NB4 (cell line): ENCODE data around the gene SLC7A10.
"Not testable (repeated sequence)": the region's sequence is repeated elsewhere in the genome, so short reads cannot be mapped to it uniquely, and the experiment has no call there.

Source experiments
- DNase-seq: peaks from one replicate; pipeline ENCODE4 v3.0.0; 2010; ENCODE audit warnings: low read depth
- H3K4me3 ChIP-seq: one replicate; pipeline ENCODE4 v1.5.1; 2011; ENCODE audit warnings: mild to moderate bottlenecking, low read depth, low read length, moderate library complexity
- MYC ChIP-seq: IDR thresholded peaks from 2 replicates; pipeline ENCODE4 v1.6.1; 2011; ENCODE audit warnings: low read depth, low read length
- POLR2A ChIP-seq: IDR thresholded peaks from 2 replicates; pipeline ENCODE4 v1.6.1; 2011; ENCODE audit warnings: mild to moderate bottlenecking; ENCODE audit not compliant: insufficient read length; ENCODE audit errors: extremely low read depth
- TF ChIP-seq, protein P1 (sequence below): IDR thresholded peaks from one replicate; pipeline ENCODE4 v1.5.1; 2012; ENCODE audit warnings: low read depth, low read length
- TF ChIP-seq, protein P2 (sequence below): IDR thresholded peaks from 2 replicates; pipeline ENCODE4 v1.6.1; 2011; ENCODE audit warnings: low read depth, low read length

The SLC7A10 gene

DNA sequence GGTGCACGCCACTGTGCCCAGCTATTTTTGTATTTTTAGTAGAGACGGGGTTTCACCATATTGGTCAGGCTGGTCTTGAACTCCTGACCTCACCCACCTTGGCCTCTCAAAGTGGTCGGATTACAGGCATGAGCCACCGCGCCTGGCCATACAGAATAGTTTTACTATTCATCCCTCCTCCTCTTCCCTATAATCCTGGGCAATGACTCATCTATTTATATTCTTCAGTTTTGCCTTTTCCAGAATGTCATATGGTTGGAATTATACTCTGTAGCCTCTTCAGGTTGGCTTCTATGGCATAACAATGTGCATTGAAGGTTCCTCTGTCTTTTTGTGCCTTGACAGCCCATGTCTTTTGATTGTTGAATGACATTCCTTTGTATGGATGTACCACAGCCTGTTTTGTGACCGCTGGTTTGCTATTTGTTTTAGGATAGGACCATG is 53.7 kb downstream of the SLC7A10 start:
- no peak for DNase-seq
- no peak for TF ChIP-seq MYC
- no peak for TF ChIP-seq POLR2A
- TF ChIP-seq, protein P1, sequence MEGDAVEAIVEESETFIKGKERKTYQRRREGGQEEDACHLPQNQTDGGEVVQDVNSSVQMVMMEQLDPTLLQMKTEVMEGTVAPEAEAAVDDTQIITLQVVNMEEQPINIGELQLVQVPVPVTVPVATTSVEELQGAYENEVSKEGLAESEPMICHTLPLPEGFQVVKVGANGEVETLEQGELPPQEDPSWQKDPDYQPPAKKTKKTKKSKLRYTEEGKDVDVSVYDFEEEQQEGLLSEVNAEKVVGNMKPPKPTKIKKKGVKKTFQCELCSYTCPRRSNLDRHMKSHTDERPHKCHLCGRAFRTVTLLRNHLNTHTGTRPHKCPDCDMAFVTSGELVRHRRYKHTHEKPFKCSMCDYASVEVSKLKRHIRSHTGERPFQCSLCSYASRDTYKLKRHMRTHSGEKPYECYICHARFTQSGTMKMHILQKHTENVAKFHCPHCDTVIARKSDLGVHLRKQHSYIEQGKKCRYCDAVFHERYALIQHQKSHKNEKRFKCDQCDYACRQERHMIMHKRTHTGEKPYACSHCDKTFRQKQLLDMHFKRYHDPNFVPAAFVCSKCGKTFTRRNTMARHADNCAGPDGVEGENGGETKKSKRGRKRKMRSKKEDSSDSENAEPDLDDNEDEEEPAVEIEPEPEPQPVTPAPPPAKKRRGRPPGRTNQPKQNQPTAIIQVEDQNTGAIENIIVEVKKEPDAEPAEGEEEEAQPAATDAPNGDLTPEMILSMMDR = no peak
- TF ChIP-seq, protein P2, sequence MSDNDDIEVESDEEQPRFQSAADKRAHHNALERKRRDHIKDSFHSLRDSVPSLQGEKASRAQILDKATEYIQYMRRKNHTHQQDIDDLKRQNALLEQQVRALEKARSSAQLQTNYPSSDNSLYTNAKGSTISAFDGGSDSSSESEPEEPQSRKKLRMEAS = no peak
- H3K4me3 ChIP-seq = no peak overlapping the region

DNA sequence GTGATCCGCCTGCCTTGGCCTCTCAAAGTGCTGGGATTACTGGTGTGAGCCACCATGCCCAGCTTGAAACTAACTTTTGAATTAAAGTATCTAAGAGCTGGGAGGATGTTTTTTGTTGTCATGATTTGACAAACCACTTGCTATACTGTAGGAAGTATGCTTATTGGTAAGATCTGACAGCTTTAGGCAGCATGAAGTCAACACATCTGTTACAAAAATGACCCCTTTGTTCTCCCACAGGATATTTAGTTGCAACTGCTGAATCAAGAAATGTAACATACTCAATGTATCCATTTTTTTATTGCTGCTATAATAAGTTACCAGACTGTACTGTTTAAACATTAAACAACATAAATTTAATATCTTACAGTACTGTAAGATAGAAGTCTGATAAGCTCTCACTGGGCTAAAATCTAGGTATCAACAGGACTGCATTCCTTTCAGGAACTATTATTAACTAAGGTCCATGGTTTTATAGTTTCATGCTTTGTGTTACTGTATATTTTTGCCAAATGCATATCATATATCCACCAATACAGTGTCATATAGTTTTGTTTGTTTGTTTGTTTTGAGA is 54.3 kb downstream of the SLC7A10 start:
- no peak overlapping the region for H3K4me3 ChIP-seq
- DNase-seq = no peak
- TF ChIP-seq POLR2A = no peak
- TF ChIP-seq, protein P2 = no peak
- no peak for TF ChIP-seq MYC
- TF ChIP-seq, protein P1 = no peak

DNA sequence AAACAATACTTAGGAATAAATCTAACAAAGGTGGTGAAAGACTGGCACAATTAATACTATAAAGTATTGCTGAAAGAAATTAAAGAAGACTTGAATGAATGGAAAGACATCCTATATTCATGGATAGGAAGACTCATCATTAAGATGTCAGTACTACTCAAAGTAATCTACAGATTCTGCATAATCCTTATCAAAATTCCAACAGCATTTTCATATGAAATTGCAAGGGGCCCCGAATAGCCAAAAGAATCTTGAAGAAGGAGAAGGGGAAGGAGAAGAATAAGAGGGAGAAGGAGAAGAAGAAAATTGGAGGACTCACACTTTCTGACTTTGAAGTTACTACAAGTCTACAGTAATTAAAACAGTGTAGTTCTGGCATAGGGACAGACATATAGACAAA is 57.1 kb downstream of the SLC7A10 start:
- TF ChIP-seq, protein P2 = no peak
- TF ChIP-seq, protein P1 = no peak
- no peak for TF ChIP-seq MYC
- no peak for TF ChIP-seq POLR2A
- no peak for DNase-seq
- H3K4me3 ChIP-seq = no peak overlapping the region

DNA sequence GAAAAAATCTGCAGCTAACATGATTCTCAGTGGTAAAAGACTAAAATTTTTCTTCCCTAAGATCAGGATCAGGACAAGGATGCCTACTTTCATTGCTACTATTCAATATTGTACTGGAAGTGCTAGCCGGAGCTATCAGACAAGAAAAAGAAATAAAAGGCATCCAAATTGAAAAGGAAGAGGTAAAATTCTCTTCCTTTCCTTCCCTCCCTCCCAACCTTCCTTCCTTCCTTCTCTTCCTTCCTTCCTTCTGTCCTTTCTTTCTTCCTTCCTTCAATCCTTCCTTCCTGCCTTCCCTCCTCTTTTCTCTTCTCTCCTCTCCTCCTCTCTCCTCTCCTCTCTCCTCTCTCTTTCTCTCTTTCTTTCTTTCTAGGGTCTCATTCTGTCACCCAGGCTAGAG is 58.2 kb downstream of the SLC7A10 start:
- no peak for DNase-seq
- TF ChIP-seq MYC (no peak), POLR2A (no peak)
- TF ChIP-seq, protein P1 = no peak
- TF ChIP-seq, protein P2 = no peak
- H3K4me3 ChIP-seq = no peak overlapping the region

DNA sequence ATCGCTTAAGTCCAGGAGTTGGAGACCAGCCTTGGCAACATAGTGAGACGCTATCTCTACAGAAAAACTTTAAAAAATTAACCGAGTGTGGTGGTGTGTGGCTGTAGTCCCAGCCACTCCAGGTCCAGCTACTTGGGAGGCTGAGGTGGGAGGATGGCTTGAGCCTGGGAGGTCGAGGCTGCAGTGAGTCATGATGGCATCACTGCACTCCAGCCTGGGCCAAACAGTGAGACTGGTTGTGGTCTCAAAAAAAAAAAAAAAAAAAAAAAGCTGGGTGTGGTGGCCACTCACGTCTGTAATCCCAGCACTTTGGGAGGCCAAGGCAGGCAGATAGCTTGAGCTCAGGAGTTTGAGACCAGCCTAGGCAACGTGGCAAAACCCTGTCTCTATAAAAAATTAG is 59.6 kb downstream of the SLC7A10 start:
- not testable (repeated sequence) for DNase-seq, H3K4me3 ChIP-seq

DNA sequence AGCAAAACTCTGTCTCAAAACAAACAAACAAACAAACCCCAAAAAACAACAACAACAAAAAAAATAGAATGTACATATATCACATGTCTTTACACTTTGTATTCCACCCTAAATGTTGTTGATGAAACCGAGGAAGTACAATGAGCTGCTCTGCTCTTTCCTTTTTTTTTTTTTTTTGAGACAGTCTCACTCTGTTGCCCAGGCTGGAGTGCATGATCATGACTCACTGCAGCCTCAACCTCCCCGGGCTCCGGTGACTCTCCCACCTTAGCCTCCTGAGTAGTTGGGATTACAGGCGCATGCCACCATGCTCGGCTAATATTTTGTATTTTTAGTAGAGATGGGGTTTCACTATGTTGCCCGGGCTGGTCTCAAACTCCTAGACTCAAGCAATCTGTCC is 62.2 kb downstream of the SLC7A10 start:
- TF ChIP-seq, protein P2 = no peak
- TF ChIP-seq MYC = no peak
- TF ChIP-seq, protein P1 = no peak
- TF ChIP-seq POLR2A = no peak
- H3K4me3 ChIP-seq = no peak overlapping the region
- no peak for DNase-seq
